Colon (tissue), 2 donors: ENCODE data around the gene GUK1.

Source experiments
- FAIRE-seq: peaks from 2 replicates; lab custom pipeline; 2012; peaks lifted over from hg19 to GRCh38; lab: Jason Lieb, UNC
- donor health status: control.
- donor health status: control.

The GUK1 gene

DNA sequence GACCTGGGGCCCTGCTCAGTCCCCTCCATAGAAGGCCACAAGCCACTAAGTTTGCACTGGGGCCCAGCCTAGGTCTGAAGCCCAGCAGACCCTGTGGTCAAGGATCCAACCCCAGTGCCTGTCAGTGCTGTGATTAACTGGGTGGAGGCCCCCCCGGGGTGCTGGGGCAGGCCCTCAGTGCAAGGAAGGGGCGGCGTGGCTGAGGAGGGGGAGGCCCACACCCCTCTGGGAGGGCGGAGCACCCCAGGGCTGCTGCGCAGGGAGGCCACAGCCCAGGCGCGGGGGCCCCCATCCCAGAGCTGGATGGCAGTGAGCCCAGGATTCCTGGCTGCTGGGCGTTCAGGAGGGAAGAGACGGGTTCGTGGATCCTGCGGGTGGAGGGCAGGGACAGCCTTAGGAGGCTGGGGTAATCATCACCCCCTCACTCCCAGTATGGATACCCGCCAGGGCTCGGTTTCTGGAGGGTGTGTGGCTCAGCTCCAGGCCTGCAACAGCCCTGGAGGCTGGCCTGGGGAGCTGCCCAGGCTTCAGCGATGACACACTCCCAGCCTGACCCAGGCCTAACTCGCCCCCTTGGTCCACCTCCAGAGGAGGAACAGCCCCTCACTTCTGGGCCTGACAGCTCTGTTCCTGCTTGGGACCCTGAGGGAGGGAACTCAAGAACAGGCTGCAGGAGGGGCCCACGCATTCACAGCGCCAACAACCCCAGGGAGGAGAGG lies 10.5 kb downstream of the GUK1 start:
- FAIRE-seq = no peak

DNA sequence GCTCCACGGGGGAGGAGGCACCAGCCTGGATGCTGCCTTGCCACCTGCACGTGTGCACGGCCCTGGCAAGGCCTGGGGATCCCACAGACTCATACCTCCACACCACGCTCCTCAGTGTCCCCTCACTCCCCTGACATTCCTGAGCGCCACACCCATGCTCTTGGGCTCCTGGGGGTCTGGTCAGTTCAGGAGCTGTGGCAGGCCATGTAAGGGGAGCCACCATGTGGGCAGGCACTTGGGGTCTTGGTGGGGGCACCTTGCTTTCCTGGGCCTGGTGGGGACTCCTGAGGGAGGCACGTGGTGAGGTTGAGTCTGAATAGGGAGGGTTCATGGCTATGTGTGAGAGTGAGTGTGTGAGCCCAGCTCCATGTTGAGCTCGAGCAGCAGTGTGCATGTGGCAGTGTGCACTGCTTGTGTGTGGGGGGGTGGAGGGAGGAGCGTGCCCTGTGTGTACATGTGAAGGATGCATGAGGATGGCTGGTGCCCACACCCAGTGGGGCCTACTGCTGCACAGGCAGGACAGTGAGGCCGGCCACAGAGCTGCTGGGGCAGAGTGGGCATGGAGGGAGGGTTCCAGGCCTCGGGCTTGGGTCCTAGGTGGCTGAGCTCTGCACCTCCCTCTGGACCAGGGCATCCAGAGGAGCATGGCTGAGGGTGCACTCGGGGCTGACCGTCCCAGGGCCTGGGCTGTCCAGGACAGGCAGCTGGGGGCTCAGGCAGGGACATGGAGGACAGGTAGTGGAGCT lies 11.3 kb downstream of the GUK1 start:
- FAIRE-seq = no peak

DNA sequence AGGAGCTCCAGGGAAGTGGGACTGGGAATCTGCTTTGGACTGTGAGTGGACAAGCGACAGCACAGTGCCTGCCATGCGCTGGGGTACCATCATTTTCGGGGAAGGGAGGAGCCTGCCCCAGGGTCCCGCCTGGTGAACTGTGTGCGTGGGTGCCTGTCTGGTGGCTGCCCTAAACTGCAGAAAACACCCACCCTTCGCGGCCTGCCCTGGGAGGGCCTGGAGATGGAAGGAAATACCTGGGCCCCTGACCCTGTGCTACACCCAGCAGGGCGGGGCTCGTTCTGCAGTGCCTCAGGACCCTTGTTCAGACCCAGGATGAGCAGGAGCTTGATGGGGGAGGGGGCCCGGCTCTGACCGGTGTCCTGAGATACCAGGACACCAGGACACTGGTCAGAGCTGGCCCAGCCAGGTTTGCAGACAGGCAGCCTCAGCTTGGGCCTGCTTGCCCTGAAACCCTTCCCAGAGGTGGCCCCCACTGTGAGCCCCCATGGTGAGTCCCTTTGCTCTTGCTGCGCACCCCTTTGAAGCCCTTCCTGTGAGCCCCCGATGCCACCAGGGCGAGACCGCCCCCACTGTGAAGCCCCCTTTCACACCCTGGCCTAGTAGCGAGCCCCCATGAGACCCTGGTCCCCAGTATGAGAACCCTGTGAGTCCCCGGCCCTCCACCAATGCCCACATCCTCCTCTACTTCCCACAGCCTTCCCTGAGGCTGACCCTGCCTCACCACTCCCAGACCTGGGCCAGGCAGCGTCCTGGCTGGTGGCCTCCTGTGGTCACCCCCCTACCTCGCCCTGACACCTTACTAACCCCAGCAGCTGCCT lies 12.2 kb downstream of the GUK1 start:
- no peak for FAIRE-seq

DNA sequence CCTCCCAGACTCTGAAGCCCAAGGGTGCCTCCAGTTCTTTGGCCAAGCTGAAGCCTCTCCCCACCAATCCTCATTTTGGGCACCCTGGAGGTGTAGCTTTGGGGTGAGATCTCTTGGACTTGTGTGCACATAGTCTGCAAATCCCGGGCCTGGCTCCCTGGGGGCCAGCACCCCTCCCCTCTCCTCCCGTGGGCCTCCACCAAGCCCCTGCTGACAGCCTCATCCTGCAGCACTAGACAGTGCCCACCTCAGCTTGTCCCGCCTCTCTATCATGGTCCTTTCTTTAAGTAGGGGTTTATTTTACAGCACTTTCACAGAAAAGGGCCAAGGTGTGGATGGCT lies 12.8 kb downstream of the GUK1 start:
- no peak for FAIRE-seq

DNA sequence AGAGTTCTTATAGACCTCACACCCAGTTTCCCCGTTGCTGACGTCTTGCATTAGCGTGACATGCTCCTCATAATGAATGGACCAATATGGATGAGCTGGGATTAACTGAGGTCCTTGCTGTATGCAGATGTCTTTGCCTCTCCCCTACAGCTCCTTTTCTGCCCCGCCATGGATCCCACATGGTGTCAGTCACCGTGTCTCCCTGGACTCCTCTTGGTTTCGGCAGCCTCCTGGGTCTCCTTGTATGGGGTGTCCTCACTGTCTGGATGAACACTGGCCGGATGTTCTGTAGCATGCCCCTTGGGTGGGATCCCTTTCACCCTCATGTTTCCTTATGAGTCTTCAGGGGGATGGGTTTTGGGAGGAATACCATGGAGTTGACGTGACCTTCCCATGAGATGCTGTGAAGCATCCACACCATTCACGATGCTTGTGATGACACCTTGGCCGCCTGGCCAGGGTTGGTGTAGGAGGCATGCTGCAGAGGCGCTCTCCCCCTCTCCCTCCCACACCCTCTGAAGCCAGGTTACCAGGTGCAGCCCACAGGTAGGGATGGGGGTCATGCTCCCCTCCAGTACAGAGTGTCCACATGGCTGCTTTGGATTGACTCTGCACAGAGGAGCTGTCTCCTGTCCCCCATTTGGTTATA lies 14.1 kb downstream of the GUK1 start:
- FAIRE-seq = no peak

DNA sequence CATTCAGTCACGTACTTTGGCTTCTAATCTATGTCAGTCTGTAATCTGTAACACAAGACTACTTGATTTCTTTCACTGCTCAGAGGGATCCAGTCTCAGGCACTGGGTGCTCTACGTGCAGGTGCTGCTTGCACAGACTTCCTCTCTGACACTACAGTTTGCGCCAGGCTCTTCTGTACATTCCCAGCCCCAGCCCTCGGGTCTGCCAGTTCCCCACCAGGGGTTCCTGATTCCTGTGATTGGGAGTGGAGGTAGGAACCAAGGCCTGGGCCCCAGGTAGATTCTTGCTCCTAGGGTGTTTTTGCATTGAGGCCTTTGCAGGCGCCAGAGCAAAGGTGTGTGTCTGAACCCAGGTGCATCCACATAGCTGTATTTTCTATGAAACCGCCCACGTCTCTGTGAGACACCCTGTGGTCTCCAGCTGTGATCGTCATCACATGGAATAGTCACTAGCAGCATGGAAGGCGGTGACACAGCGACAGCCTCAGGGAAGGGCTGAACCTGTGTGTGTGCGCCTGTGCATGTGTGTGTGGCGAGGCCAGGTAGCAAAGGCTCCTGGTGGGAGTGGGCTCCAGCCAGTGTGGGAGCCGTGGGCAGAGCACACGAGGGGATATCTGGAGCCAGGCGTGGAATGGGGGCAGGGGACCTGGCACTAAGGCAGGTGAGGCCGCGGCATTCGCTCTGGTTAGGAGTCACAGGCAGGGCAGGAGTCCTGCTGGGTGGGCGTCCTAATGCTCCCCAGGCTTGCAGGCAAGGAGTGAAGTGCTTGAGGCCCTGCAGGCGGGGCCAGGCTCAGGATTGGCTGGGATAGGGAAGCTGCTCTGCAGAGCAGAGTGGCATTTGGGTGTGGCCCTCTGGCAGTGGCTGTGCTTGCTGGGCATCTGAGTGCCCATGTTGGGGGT lies 14.8 kb downstream of the GUK1 start:
- FAIRE-seq = no peak

DNA sequence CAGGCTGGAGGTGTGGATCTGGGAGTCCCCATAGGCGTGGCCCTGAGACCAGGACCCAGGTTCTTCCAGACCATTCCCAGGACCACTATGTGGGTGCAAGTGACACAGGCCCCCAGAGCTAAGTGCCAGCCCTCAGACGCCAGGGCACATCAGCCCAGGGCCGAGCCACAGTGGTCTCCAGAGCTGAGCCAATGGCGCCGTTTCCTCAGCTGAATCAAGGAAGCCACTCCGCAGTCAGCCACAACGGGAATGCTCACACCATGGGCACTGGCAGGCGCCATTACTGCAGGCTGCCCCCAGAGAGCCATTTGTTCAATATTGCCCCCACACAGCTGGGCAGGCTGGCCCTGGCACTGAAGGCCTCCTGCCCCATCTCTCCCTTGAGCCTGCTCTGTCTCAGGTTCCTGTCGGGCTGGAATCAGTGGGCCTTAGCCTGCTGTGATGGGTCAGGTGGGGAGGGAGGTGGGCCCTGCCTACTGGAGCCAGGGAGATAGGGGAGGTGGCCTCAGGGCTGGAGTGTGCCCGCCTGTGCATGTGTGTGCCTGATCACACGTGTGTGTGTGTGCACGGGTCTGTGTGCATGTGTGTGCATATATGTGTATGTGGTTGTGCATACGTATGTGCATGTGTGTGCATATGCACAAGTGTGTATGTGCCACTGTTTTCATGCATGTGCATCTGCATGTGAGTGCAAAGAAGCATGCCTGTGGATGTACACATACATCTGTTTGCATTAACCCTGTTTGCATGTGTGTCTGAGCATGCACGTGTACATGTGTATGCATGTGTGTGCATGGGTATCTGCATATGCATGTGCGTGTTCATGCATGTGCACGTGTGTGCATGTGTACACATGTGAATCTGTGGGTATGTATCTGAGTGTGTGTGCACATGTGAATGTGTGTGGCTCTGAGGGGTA lies 15.8 kb downstream of the GUK1 start:
- no peak for FAIRE-seq

DNA sequence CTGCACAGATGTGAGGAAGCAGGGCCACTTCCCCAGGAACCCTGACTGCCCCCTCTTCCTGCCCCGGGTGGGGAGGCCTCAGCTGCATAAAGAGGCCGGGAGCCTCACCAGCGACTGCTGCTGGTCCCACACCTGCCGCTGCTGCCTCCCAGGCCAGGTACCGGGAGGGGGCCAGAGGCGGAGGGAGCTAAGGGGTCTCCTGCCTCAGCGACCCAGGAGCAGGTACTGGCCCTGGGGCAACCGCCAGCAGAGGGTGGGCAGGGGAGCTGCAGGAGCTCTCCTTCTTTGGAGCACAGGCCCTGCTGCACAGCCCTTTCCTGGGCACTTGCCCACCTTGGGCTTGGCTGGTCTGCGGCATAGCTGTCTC lies 16.4 kb downstream of the GUK1 start:
- no peak for FAIRE-seq

DNA sequence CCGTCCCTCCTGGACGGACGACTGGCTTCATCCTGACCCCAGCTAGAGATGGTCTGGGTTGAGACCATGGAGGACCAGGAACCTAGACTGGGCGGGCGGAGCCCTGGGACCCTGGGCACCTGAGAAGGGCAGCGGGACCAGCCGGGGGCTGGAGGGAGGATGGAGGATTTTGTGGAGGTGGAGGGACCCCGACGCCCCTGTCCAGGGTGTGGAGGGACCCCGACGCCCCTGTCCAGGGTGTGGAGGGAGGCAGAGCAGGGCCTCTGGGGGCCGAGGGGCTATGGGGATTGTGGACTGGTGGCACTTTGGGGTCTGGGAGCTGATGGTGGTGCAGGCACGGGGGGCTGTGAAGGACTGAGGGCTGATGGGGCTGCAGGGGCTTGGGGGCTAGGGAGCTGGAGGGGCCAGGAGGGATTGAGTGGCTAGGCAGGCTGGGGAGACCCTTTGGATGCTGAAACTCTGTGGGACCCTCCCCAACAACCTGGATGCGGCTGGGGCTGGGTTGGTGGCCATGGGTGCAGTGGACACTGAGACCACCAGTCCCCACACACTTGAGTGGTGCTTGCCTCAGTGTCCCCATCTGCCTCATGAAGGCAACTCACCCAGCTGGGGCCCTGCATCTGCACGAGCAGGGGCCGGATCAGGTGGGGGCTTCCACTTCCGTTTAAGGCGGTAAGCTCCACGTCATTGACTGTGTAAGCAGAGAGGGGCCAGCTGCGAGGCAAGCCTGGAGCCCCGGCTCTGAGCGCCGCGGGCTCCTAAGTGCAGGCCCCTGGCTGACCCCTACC lies 17.1 kb downstream of the GUK1 start:
- no peak for FAIRE-seq

DNA sequence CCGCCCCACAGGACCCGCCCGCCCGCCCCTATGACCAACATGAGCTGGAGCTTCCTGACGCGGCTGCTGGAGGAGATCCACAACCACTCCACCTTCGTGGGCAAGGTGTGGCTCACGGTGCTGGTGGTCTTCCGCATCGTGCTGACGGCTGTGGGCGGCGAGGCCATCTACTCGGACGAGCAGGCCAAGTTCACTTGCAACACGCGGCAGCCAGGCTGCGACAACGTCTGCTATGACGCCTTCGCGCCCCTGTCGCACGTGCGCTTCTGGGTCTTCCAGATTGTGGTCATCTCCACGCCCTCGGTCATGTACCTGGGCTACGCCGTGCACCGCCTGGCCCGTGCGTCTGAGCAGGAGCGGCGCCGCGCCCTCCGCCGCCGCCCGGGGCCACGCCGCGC lies 17.6 kb downstream of the GUK1 start:
- no peak for FAIRE-seq

DNA sequence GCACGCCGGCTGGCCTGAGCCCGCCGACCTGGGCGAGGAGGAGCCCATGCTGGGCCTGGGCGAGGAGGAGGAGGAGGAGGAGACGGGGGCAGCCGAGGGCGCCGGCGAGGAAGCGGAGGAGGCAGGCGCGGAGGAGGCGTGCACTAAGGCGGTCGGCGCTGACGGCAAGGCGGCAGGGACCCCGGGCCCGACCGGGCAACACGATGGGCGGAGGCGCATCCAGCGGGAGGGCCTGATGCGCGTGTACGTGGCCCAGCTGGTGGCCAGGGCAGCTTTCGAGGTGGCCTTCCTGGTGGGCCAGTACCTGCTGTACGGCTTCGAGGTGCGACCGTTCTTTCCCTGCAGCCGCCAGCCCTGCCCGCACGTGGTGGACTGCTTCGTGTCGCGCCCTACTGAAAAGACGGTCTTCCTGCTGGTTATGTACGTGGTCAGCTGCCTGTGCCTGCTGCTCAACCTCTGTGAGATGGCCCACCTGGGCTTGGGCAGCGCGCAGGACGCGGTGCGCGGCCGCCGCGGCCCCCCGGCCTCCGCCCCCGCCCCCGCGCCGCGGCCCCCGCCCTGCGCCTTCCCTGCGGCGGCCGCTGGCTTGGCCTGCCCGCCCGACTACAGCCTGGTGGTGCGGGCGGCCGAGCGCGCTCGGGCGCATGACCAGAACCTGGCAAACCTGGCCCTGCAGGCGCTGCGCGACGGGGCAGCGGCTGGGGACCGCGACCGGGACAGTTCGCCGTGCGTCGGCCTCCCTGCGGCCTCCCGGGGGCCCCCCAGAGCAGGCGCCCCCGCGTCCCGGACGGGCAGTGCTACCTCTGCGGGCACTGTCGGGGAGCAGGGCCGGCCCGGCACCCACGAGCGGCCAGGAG lies 18.3 kb downstream of the GUK1 start:
- no peak for FAIRE-seq

DNA sequence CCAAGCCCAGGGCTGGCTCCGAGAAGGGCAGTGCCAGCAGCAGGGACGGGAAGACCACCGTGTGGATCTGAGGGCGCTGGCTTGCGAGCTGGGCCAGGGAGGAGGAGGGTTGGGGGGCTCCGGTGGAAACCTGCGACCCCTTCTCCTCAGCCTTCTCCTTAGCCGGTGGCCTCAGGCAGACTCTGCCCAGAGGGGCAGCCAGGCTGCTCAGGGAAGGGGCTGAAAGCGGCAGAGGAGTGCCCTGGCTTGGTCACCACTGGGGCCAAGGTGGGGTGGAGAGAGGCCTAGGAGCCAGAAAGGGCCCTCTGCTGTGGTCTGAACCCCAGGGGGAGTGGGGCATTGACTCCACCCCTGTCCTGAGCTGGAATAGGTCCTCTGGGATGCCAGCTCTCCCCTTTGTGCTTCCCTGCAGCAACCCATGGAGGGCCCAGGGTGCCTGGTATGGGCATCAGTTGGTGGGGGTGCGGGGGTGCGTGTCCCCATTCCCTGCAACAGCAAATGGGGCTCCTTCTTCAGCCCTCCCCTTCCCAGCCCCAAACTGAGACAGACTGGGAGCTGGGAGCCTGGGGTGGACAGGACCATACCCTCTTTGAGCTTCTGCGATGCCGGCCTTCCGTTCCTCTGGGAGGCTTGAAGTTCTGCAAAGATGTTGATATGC lies 19.1 kb downstream of the GUK1 start:
- FAIRE-seq = no peak

DNA sequence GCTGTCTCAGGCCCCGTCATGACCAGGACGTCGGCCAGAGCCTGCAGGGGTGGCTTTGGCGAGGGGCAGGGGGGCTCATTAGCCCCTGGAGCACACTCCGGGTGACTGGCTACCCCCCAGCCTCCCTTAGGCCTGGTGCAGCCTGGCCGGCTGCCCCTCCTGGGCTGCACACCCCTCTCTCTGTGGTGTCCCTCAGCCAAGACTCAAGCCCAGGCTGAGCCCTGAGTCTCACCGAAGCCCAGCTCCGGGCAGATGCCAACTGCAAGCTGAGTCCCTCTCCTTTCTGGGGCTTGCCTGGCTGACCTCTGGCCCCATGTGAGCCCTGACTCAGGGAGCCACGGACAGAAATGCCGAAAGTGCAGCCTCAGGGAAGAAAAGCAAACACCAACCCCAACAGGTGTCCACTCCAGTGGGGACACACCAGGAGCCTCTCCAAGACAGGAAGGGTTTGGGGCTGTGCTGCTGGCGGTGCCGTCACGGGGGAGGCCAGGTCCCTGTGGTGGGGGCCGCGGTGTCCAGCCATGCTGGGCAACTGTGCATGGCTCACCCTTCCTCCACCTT lies 20.2 kb downstream of the GUK1 start:
- FAIRE-seq = no peak

DNA sequence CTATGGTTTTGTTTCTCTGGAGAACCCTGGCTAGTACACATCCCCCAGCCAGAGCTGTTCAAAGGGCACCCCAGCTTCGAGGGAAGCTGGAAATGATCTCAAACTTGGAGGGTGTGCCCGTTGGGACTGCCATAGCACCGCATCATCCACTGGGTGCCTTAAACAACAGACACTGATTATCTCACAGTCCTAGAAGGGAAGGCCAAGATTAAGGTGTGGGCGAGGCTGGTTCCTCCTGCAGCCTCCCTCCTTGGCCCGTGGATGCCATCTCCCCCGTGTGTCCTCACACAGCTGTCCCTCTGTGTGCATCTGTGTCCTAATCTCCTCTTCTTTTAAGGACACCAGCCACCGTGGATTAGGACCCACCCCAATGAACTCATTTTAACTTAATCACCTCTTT lies 21.3 kb downstream of the GUK1 start:
- no peak for FAIRE-seq

DNA sequence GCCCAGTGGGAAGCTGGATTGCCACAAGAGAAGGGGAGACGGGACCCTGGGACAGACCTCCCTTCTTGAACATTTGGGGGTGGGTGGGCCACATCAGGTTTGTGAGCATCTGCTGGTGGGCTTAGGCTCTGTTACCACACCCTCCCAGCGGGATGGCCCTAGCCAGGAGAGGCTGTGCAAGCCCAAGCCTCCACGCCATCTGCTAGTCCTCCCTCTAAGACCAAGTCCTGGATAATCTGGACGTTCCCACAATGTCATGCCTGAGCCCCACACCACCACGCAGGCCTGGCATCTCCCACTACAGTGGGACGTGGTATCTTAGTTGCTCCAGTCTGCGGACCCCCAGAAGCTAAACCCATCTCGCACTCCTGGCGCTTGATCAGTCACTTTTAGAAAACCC lies 21.8 kb downstream of the GUK1 start:
- no peak for FAIRE-seq

DNA sequence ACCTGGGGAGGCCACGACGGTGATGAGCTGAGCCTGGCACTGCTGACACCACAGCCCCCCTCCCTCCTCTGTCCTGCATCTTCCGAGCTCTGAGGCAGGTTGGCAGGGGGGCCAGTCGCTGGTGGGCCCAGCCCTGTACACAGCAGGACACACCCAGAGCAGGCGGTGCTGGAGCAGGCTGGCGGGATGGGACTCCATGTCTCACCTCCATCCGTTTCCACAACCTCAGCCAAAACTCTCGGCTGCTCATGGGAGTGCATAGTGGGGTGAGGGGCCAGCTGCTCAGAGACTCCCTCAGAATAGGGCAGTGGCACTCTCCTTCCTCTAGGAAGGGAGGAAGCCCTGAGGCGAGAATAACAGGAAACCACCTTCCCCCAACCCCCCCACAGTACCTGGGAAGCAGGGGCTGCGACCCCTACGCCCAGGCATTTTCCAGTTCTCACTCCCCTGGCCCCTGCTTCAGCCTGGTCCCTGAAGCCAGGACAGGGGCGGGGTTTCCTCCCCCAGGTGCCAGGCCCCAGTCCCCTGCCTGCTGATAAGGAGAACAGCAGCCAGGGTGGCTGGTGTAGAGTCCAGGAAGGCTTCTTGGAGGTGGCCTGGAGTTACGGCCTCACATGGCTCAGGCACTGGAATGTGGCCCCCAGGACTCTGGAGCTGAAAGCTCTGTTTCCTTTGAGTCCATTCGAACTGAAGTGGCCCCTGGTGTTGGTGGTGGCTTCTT lies 22.4 kb downstream of the GUK1 start:
- FAIRE-seq = no peak
